H9 (cell line): ENCODE results near the gene SLX1A. TPM values are rescaled to one million over a fixed set of nuclear protein-coding genes. Genes with fewer than 3 reads are reported as not detected.

ENCODE experiments used
- DNase-seq: peaks from one replicate; pipeline ENCODE4 v3.0.0-alpha.2; 2017
- H2AFZ ChIP-seq: one replicate; pipeline ENCODE4 v1.6.1; 2013; ENCODE audit warnings: mild to moderate bottlenecking, low read length, control low read depth, moderate library complexity
- H2AK5ac ChIP-seq: 2 replicates; pipeline ENCODE4 v1.6.1; 2013; ENCODE audit warnings: low read length, control low read depth, mixed read lengths; ENCODE audit not compliant: insufficient read length
- H2BK120ac ChIP-seq: one replicate; pipeline ENCODE4 v1.6.1; 2013; ENCODE audit warnings: low read depth, mild to moderate bottlenecking, low read length, control low read depth, inconsistent platforms; ENCODE audit not compliant: poor library complexity, severe bottlenecking
- H2BK12ac ChIP-seq: 2 replicates; pipeline ENCODE4 v1.6.1; 2013; ENCODE audit warnings: low read length, control low read depth, mixed read lengths, low read depth; ENCODE audit not compliant: insufficient read length
- H2BK15ac ChIP-seq: 2 replicates; pipeline ENCODE4 v1.6.1; 2013; ENCODE audit warnings: low read depth, low read length, control low read depth
- H2BK20ac ChIP-seq: one replicate; pipeline ENCODE4 v1.6.1; 2013; ENCODE audit warnings: low read depth, mild to moderate bottlenecking, low read length, control low read depth, inconsistent platforms; ENCODE audit not compliant: poor library complexity, severe bottlenecking
- H2BK5ac ChIP-seq: 2 replicates; pipeline ENCODE4 v1.6.1; 2013; ENCODE audit warnings: low read length, control low read depth, mixed read lengths; ENCODE audit not compliant: insufficient read length
- H3K14ac ChIP-seq: 2 replicates; pipeline ENCODE4 v1.6.1; 2013; ENCODE audit warnings: low read length, control low read depth; ENCODE audit not compliant: insufficient read depth
- H3K18ac ChIP-seq: 2 replicates; pipeline ENCODE4 v1.6.1; 2013; ENCODE audit warnings: low read depth, mild to moderate bottlenecking, mixed read lengths, low read length, control low read depth; ENCODE audit not compliant: insufficient read length
- H3K23ac ChIP-seq: 2 replicates; pipeline ENCODE4 v1.6.1; 2013; ENCODE audit warnings: low read length, control low read depth, mixed read lengths, low read depth; ENCODE audit not compliant: insufficient read length
- H3K23me2 ChIP-seq: 2 replicates; pipeline ENCODE4 v1.6.1; 2013; ENCODE audit warnings: low read depth, mild to moderate bottlenecking, mixed read lengths, low read length, control low read depth; ENCODE audit not compliant: insufficient read length, poor library complexity, severe bottlenecking
- H3K27ac ChIP-seq: 2 replicates; pipeline ENCODE4 v1.5.1; 2013; ENCODE audit warnings: low read length, control low read depth, mixed read lengths, low read depth; ENCODE audit not compliant: insufficient read length
- H3K27me3 ChIP-seq: 2 replicates; pipeline ENCODE4 v1.6.1; 2013; ENCODE audit warnings: low read length, control low read depth, inconsistent platforms; ENCODE audit not compliant: insufficient read depth
- H3K4ac ChIP-seq: 2 replicates; pipeline ENCODE4 v1.6.1; 2013; ENCODE audit warnings: low read depth, mild to moderate bottlenecking, control low read depth, inconsistent platforms, low read length, moderate library complexity
- H3K4me1 ChIP-seq: 2 replicates; pipeline ENCODE4 v1.6.1; 2013; ENCODE audit warnings: low read length, control low read depth, inconsistent platforms; ENCODE audit not compliant: insufficient read depth
- H3K4me2 ChIP-seq: 2 replicates; pipeline ENCODE4 v1.6.1; 2013; ENCODE audit warnings: low read length, control low read depth, mixed read lengths; ENCODE audit not compliant: insufficient read length, insufficient read depth
- H3K56ac ChIP-seq: 2 replicates; pipeline ENCODE4 v1.6.1; 2013; ENCODE audit warnings: low read depth, mild to moderate bottlenecking, mixed read lengths, low read length, control low read depth; ENCODE audit not compliant: insufficient read length
- H3K79me1 ChIP-seq: 2 replicates; pipeline ENCODE4 v1.6.1; 2013; ENCODE audit warnings: low read depth, mild to moderate bottlenecking, moderate library complexity, low read length, control low read depth, inconsistent platforms; ENCODE audit not compliant: insufficient read depth, poor library complexity, severe bottlenecking
- H3K79me2 ChIP-seq: 2 replicates; pipeline ENCODE4 v1.6.1; 2013; ENCODE audit warnings: low read length, control low read depth, inconsistent platforms; ENCODE audit not compliant: insufficient read depth
- H3K9ac ChIP-seq: 2 replicates; pipeline ENCODE4 v1.6.1; 2013; ENCODE audit warnings: low read length, control low read depth, mixed read lengths; ENCODE audit not compliant: insufficient read length; ENCODE audit errors: extremely low read depth
- H3K9me3 ChIP-seq: one replicate; pipeline ENCODE4 v1.6.1; 2013; ENCODE audit warnings: low read depth, low read length, inconsistent platforms; ENCODE audit not compliant: control insufficient read depth
- H3T11ph ChIP-seq: one replicate; pipeline ENCODE4 v1.6.1; 2013; ENCODE audit warnings: mild to moderate bottlenecking, low read length, control low read depth, inconsistent platforms
- H4K20me1 ChIP-seq: one replicate; pipeline ENCODE4 v1.6.1; 2013; ENCODE audit not compliant: control insufficient read depth, insufficient read length, insufficient read depth
- H4K5ac ChIP-seq: 2 replicates; pipeline ENCODE4 v1.6.1; 2013; ENCODE audit warnings: low read depth, mild to moderate bottlenecking, mixed read lengths, low read length, control low read depth; ENCODE audit not compliant: insufficient read length
- H4K8ac ChIP-seq: replicated peaks from 2 replicates; pipeline ENCODE4 v1.6.1; 2013; ENCODE audit warnings: low read length, control low read depth, mixed read lengths, low read depth; ENCODE audit not compliant: insufficient read length
- H4K91ac ChIP-seq: 2 replicates; pipeline ENCODE4 v1.6.1; 2013; ENCODE audit warnings: low read depth, mild to moderate bottlenecking, moderate library complexity, mixed read lengths, low read length, control low read depth; ENCODE audit not compliant: insufficient read length
- H3K27ac Mint-ChIP-seq, 3 experiments: 2 replicates in 2 of 3; 3 replicates in 1 of 3; pipeline ENCODE4 v1.8.0; 2020 to 2021; ENCODE audit warnings: mixed read lengths in 3 of 3, mild to moderate bottlenecking in 1 of 3, moderate library complexity in 1 of 3
- H3K27me3 Mint-ChIP-seq: 2 replicates; pipeline ENCODE4 v1.8.0; 2021; ENCODE audit warnings: low read depth, mild to moderate bottlenecking, moderate library complexity, mixed read lengths
- H3K36me3 Mint-ChIP-seq, 3 experiments: 2 replicates in 2 of 3; 3 replicates in 1 of 3; pipeline ENCODE4 v1.8.0; 2020 to 2021; ENCODE audit warnings: low read depth in 3 of 3, mixed read lengths in 3 of 3; ENCODE audit not compliant: insufficient read depth in 1 of 3
- H3K4me1 Mint-ChIP-seq, 2 experiments: 2 replicates each; pipeline ENCODE4 v1.8.0; 2020; ENCODE audit warnings: mixed read lengths in 2 of 2
- H3K4me3 Mint-ChIP-seq, 2 experiments: 2 replicates in 1 of 2; 3 replicates in 1 of 2; pipeline ENCODE4 v1.8.0; 2020 to 2021; ENCODE audit warnings: mild to moderate bottlenecking in 2 of 2, mixed read lengths in 2 of 2, moderate library complexity in 1 of 2
- H3K9me3 Mint-ChIP-seq, 2 experiments: 2 replicates in 1 of 2; 3 replicates in 1 of 2; pipeline ENCODE4 v1.8.0; 2020; ENCODE audit warnings: mild to moderate bottlenecking in 2 of 2, mixed read lengths in 2 of 2, moderate library complexity in 1 of 2
- CTCF ChIP-seq: fragments of 200-600 bp; sonication (generic); conservative IDR thresholded peaks from 3 replicates; pipeline ENCODE4 v1.8.0; 2021; ENCODE audit warnings: antibody characterized with exemption, mild to moderate bottlenecking
- WGBS: extraction: QIAGEN DNeasy Blood & Tissue Kit; methylation state at CpG from one replicate; pipeline ENCODE4 v1.1.7; 2013; ENCODE audit warnings: missing lambda C conversion rate, low lambda C conversion rate, mixed read lengths; ENCODE audit not compliant: insufficient read length; ENCODE audit errors: extremely low coverage; 5-methylcytosine and 5-hydroxymethylcytosine counted together
- total RNA-seq: library from RNA; stranded (reverse); gene quantifications from 2 replicates; pipeline ENCODE4 v1.2.1, GENCODE V29; 2021

The SLX1A gene
- total RNA-seq, 1 experiment from 2014 or later: 30.3 TPM

DNA sequence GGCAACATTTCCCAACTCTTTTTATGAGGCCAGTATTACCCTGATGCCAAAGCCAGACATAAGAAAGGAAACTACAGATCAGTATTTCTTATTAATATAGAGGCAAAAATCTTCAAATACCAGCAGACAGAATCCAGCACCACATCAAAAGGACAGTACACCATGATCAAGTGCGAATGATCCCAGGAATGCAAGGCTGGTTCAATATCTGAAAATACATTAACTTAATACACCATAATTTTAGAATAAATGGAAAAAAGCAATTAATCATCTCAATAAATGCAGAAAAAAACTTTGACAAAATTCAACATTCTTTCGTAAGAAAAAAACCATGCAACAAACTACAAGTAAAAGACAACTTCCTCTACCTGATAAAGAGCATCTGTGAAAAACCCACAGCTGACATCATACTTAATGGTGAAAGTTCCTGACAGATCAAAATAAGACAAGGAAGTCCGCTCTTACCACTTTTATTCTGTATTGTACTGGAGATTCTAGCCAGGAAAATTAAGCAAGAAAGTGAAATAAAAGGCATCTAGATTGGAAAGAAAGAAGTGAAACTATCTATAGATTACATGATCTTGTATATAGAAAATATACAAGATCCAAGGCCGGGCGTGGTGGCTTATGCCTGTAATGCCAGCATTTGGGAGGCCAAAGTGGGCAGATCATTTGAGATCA, 44.3 kb upstream of the SLX1A start:
- H4K5ac ChIP-seq: no peak overlapping the region
- Mint-ChIP-seq H3K27ac (no peak overlapping the region), H3K9me3 (peaks cover 13 to 19% of the 10 kb centered on the region in 2 experiments), H3K4me1 (no peaks in the 10 kb centered on the region), H3K36me3 (peaks cover 0 to 2% (median 0%) of the 10 kb centered on the region in 3 experiments; a peak in 2 of 7 replicates), H3K27me3 (peaks cover 13% of the 10 kb centered on the region), H3K4me3 (no peak overlapping the region)
- no peak overlapping the region for H2BK5ac ChIP-seq
- no peak overlapping the region for H2BK15ac ChIP-seq
- H3K23me2 ChIP-seq: no peaks in the 10 kb centered on the region
- no peak for DNase-seq
- H3K18ac ChIP-seq: no peak overlapping the region
- no peak overlapping the region for H2AFZ ChIP-seq
- H3K79me1 ChIP-seq: no peaks in the 10 kb centered on the region
- H3K27me3 ChIP-seq: no peaks in the 10 kb centered on the region
- no peaks in the 10 kb centered on the region for H3K79me2 ChIP-seq
- H2BK20ac ChIP-seq: no peak overlapping the region
- no peaks in the 10 kb centered on the region for H3K9me3 ChIP-seq
- no peak overlapping the region for H4K91ac ChIP-seq
- no peak overlapping the region for H2BK120ac ChIP-seq
- no peak overlapping the region for H4K8ac ChIP-seq
- H2BK12ac ChIP-seq: no peak overlapping the region
- no peak overlapping the region for H2AK5ac ChIP-seq
- H3K14ac ChIP-seq: no peak overlapping the region
- H3K23ac ChIP-seq: no peak overlapping the region
- no peak overlapping the region for H3K9ac ChIP-seq
- H3K27ac ChIP-seq: no peak overlapping the region
- H3T11ph ChIP-seq: no peak overlapping the region
- no peak overlapping the region for H3K4ac ChIP-seq
- TF ChIP-seq CTCF: no peak
- no peak overlapping the region for H3K56ac ChIP-seq
- no peaks in the 10 kb centered on the region for H3K4me1 ChIP-seq
- no peaks in the 10 kb centered on the region for H4K20me1 ChIP-seq
- WGBS: no CpG with 5 or more reads among the region's 5 CpGs
- no peak overlapping the region for H3K4me2 ChIP-seq
